HG02763 (cell line): Measurements from ENCODE around the gene PASD1.
"Not testable (repeated sequence)": the region's sequence is repeated elsewhere in the genome, so short reads cannot be mapped to it uniquely, and the experiment has no call there.

Experiments
- ATAC-seq: cut with Tn5 transposase; IDR thresholded peaks from one replicate; pipeline ENCODE4 v1.9.1; 2021; ENCODE audit warnings: mild to moderate bottlenecking, moderate library complexity; ENCODE audit not compliant: unreplicated experiment

PASD1 gene

DNA sequence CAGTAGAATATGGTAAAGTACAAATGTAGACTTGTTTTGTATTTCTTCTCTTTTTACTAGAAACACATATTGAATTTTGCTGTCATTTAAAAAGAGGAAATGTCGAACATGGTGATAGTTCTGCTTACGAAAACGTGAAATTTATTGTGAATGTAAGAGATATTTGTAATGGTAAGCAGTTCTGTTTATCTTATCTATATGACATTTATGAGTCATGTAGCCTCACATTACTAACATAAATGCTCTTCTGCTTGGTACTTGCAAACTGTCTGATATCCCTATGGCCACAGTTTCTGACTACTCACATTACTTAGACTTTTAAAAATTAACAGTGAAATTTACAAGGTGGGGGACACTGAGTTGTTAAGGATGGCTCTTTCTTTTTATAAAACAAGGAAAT lies 57.9 kb downstream of the PASD1 start:
- no peak for ATAC-seq

DNA sequence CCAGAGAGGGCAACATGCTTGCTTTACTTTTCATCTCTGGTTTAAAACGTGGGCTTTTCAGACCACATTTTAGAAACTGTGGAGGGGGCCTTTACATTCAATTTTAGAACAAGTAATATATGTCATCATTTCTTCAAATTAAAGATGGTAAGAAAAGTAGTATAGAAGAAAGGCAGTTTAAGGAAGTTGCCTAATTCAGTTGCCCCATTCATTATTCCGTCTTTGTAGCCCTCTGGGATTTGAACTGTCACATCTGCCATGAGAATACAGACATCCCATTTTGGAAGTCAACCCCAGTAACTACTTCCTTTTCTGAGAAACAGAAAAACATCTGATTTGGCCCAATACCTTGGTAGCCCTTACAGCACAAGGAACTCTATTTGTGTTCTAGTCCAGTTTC lies 61.2 kb downstream of the PASD1 start:
- ATAC-seq: no peak

DNA sequence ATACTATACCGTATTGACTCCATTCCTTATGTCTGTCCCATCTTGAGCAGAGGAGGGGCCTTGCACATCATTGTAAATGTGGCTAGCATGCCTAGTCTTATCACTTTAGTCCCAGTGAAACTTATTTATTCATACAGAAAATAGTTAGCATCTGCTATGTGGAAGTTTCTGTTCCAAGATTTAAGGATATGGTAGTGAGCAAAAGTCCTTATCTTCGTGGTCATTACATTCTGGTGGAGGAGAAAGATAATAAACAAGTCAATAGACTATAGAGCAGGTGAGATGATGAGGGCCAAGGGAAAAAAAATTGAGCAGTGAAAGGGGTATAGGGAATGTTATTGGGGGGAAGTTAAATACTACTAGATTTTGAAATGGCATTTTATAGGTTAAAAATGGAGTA lies 68.3 kb downstream of the PASD1 start:
- no peak for ATAC-seq

DNA sequence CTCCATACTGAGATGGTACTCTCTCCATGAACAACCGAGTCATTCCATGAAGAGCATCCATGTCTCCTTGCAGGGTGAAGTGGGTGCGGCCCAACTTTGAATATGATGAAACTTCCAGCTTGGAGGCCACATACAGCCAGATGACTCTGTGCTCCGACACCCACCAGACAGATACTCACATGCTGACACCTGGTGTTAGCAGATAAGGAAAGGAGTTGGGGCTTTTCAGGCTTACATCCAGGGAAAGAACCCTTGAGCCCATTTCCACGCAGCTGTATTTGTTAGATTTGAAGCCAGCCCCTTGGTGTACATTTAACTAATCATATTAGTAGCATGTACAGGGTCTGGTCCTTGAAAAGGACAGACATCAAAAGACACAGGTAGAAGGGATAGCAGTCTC lies 69.7 kb downstream of the PASD1 start:
- no peak for ATAC-seq

DNA sequence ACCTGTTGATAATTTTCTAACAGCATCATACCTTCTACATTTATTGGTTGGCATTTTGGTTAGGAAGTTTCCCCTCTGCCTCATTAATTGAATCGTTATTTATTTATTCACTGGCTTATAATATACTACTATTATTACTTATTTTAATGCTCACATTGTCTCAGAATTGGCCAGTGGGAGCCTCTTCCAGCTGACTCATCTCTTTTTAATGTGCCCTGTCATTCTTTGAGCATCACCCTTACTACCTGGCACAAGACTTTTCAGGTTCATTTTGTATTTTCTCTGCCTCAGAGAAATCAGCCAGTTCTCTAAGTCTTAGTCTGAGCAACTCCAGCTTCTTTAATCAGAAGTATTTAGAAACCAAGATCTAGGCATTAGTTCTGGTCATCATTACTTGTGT lies 71.5 kb downstream of the PASD1 start:
- ATAC-seq: no peak

DNA sequence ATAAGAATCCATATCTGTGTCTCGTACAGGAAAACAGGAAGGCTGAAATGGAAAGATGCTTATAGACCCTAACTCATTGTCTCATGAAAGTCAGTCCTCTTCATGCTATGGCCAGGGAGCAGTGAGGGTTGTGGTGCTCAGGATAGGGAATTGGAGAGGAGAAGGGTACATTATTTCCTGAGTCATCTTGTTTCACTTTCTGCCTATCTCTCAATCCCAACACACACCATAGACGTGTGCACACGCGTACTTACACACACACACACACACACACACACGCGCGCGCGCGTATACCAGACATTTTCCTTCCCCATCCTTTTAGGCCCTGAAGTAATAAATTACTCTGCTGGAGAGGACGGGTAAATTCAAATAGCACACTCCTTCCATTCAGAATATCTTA lies 78.1 kb downstream of the PASD1 start:
- no peak for ATAC-seq

DNA sequence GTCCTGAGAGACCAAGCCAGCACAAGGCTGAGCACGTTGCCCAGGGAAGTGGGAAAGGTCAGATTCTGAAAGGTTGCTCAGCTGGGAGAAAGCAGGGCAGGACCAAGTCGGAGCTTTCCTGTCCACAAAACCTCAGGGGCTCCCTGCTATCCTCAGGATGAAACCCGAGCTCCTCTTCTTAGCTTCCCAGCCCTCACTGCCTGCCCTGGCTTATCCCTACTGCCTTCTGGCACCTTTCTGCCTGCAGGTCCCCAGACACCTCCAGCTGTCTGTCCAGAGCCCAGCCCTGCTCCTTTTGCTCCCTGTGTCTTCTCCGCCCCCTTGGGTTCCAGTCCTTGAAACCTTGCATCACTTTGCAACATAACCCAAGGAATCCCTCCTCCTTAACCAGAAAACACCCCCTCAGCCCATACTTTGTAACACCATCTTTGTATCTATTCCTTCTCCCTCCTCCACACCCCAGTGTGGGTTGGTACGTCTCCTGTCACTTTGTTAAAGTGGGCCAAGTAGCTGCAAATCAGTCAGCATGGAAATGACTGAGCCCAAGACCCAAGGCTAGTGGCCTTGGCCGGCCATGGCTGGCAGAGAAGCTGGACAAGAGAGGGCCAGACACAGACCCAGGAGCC lies 111.8 kb downstream of the PASD1 start:
- ATAC-seq: no peak

DNA sequence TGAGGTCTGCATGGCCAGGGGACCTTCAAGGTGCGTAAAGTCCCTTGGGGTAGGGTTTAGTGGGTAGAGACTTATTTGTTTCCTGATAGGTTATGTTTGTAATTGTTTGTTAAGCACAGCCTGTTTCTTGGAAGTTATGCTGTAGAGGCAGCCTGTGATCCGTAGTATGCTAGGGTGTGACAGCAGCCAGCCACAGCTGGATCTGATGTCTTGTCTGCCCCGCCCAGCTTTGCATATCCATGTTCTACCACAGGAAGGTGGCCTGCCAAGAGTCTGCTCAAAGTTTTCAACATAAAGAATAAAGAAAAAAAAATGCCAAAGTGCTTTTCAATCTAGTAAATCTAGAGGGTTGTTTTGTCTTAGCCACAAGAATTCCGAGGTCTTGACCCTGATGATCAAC lies 112.7 kb downstream of the PASD1 start:
- ATAC-seq: no peak

DNA sequence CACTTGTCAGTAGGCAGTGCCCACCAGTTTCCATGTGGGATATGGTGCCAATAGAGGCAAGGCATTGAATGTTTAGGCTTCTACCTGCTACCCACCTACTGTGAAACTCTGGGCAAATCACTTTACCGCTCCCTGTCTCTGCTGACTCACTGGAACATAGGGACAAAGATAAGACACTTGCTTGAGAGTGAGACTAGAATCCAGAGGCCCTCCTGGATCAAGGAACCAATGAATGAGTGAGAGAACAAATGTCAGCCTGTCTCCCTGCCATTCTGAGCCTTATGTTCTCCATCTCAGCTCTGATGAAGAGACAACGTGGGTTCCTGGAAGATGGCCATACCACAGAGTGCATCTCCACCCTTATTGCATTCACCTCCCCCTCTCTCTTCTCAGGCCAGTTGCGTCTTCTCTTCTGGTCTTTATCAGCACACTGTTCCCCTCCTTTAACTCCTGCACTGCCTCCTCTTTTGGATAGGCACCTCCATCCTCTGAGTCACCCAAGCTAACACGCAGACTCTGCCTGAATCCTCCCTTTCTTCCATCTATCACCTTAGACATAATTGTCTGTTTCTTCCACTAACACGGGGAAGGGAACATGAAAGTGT lies 116.4 kb downstream of the PASD1 start:
- ATAC-seq: no peak

DNA sequence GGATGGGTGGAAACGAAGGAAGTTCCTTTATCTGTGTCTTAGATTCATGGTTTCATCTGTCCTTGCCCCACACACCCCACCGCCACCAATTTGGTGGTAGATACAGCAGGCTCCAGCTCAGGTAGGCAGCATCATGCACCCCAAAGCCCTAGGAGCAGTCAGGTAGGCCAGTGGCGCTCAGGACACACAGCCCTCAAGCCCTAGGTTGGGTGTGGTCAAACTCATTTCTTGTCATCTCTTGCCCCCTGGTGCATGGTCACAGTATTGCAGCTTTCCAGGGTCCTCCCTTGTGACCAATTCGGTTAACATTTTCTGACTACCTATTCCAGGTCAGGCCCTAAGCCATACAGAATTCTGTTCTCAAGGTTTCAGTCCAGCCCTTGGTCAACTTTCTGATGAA lies 117.3 kb downstream of the PASD1 start:
- ATAC-seq: peak; percentile 77

DNA sequence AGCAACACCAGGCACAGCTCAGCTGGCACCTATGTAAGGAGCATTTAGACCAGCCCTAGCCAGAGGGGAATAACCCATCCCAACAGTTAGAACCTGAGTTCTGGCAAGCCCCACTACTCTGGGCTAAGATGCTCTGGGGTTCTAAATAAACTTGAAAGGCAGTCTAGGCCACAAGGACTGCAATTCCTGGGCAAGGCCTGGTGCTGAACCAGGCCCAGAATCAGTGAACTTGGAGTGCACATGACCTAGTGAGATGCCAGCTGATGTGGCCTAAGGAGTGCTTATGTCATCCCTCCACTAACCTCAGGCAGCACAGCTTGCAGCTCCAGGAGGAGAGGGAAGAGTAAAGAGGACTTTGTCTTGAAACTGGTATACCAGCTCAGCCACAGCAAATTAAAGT lies 124.2 kb downstream of the PASD1 start:
- no peak for ATAC-seq

DNA sequence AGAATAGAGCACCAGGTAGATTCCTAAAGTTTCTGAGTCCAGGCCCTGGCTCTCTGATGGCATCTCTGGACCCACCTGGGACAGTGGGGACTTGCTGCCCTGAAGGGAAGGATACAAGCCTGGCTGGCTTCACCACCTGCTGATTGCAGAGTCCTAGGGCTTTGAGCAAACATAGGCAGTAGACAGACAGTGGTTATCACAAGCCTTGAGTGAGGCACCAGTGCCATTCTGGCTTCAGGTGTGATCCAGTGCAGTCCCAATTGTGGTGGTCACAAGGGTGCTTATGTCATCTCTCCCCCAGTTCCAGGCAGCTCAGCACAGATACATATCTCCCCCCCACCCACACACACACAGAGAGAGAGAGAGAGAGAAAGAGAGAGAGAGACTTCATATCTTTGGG lies 125.2 kb downstream of the PASD1 start:
- no peak for ATAC-seq

DNA sequence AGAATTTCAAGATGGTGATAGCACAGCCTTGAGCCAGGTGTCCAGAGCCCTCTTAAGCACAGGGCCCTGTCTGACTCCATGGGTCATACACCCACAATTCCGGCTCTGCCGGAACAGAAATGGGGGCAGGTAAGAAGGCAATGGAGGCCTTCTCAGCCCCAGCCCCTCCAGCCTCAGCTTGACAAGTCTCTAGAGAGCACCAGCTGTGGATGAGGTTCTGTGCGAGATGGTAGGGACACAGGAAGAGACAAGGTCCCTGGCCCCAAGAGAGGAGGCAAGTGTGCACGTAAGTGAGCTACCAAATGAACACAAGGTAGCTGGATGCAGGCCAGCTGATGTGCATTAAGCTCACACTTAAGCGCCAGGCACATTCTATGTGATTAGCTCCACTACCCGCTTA lies 129.3 kb downstream of the PASD1 start:
- no peak for ATAC-seq

DNA sequence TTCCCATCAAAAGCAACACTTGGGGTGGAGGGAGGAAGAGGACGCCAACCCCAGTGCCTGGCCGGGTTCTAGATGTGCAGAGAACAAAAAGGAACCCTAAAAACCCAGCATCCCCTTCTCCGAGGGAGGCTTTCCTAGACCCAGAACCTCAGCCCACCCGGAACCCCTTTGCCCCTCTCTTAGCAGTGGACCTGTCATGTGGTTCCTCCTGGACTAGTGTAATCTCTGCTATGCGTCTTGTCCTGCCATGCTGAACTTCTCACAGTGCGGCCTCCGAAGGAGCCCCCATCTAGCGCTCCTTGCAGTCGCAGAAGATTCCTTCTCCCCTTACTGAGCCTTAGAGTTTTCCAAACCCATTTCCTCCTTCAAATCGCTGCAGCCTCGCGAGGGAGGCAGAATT lies 130.6 kb downstream of the PASD1 start:
- no peak for ATAC-seq

DNA sequence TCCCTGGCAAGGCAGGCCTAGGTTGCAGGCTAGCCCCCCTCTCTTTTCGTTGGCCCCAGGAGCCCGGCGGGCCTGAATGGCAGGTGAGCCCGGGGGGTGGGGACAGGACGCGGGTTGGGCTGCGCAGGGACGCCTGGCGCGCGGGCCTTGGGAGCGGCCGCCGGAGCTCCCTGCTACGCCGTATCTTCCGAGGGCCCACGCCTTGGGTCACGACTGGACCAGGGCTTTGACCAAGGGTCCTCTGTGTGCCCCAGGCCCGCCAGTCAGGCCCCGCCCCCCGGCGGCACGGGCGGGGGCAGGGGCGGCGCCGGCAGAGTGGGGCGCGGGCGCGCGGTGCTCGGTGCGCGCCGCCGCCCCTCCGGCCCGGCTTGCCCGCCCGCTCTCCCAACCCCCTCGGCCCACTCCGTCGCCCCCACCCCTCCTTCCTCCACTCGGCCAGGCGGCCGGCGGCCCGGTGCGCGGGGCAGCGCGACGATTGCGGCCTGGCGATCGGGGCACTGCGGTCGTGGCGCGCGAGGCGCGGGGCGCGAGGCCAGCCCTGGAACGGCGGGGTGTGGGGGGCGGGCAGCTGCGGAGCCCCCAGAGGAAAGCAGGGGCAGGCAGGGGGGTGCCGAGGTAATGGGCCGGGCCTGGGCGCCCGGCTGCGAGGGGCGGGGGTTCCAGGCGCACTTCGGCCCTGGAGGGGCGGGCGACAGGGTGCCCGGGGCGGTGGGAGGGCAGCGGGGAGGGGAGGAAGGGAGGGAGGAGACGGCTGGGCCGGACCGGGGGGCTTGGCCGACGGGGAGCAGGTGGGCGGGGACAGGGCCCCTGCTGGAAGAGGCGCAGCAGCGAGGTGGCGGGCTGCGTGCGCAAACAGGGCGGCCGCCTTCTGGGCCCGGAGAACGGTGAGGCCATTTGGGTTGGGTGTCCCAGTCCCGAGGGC lies 131.4 kb downstream of the PASD1 start, which contains the start of gene PRRG3:
Gene PRRG3, plus strand, starts transcription at position 798 of the 922 bp plus-strand sequence. CDS start 3,357 bp downstream, outside the sequence.
- no peak for ATAC-seq

DNA sequence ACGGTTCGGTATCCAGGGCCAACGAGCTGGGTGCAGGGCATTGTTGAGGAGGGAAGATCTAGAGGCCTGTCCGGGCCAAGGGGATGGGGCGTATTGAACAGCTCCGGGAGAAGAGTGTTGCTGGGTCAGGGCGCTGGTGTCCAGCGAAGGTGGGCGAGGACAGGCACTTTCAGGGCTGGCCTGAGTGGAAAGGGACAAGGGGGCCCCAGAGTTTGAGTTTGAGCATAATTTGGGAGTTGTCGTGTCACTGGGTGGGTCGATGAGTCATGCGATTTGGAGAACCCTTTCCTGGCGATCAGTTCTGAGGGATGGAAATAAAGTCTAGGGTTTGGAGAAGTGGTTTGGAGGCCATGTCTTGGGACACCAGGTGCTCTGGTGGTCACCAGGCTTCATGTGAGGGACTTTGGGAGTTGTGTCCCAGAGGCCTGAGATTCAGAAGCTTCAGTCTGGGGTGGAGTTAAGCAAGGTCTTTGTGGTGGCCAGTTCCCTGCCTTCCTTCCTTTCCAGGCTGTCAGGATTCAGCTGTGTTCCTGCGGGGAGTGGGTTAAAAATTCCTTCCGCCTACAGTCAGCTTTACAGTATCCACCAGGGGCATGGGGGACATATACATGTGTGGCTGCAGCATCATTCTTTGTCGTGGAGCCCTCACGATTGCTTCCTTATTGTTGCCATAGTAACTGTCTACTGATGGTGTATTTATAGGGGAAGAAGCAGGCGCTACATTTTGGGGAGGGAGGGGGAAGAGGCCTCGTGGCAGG lies 132.3 kb downstream of the PASD1 start:
- ATAC-seq: no peak

DNA sequence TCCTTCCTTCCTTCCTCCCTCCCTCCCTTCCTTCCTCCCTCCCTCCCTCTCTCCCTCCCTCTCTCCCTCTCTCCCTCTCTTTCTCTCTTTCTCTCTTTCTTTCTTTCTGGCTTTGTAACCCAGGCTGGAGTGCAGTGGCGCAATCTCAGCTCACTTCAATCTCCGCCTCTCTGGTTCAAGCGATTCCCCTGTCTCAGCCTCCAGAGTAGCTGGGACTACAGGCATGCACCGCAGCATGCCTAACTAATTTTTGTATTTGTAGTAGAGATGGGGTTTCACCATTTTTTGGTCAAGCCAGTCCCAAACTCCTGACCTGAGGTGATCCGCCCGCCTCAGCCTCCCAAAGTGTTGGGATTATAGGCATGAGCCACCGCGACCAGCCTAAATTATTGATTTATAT lies 133.6 kb downstream of the PASD1 start:
- not testable (repeated sequence) for ATAC-seq

DNA sequence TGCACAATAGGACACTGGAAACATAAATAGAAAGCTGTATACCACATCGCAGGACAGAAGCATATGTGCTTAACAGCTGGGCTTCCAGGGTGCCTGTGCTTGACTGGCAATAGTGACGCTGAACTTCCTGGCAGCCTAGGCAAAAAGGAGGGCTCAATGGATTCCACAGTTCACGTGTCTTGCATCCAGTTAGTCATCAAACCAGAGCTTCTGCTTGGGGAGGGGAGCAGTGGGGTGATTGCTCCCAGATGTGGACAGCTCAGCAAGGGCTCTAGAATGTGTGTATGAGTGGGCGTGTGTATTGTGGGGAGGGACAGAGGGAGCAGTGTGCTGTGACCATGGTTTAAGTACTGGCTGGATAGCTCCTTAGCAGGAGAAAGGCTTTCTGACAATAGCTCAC lies 134.0 kb downstream of the PASD1 start:
- ATAC-seq: no peak

DNA sequence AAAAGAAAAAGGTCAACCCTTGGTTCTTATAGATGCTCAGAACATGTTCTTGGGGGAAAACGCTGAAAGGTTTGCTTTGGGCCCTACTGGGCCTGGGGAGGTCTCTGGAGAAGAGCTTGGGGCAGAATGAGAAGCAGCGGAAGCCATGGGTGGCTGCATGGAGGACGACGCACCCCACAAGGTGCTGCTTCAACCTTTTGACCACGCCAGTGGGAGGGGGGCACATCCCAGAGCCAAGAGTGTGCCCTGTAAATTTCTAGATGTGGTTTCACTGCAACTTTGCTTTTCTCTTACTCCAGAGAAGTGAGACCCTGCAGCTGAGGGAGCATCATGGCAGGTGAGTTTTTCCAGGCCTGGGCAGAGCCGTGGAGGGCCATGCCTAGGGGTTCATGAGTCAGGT lies 135.0 kb downstream of the PASD1 start:
- no peak for ATAC-seq

DNA sequence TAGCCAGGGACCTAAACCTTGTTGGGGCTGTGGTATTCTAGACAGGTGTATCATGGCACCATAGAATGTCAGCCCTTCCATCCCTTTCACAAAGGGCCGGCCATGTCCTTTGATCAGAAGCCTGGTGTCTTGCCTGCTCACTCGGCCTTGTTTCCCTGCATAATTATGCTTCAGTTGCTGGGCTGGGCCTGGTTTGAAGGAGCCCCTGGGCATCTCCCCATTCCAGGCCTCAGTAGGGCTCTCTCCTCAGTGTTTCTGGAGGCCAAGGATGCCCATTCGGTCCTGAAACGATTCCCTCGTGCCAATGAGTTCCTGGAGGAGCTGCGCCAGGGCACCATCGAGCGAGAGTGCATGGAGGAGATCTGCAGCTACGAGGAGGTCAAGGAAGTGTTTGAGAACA lies 136.3 kb downstream of the PASD1 start:
- ATAC-seq: no peak

DNA sequence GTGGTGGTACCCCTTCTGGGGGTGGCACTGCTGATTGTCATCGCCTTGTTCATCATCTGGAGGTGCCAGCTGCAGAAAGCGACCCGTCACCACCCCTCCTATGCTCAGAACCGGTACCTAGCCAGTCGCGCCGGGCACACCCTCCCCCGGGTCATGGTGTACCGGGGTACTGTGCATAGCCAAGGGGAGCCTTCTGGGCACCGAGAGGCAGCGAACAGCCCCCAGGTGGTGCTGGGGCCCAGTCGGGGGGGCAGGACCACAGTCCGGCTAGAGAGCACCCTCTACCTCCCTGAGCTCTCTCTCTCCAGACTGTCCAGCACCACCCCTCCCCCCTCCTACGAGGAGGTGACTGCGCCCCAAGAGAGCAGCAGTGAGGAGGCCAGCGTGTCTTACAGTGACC lies 137.1 kb downstream of the PASD1 start:
- no peak for ATAC-seq
